B cell (primary cell): ENCODE data around the gene NUPR1. TPM values are rescaled to one million over a fixed set of nuclear protein-coding genes. Genes with fewer than 3 reads are reported as not detected.

Experiments
- ATAC-seq: fragments of 200-7000 bp; cut with Tn5 transposase; one replicate; pipeline ENCODE4 v1.10.0; 2021; ENCODE audit warnings: low read depth, mild to moderate bottlenecking, moderate number of reproducible peaks, moderate library complexity
- CTCF ChIA-PET: fragments of 350-600 bp; sonication (Branson Sonifier 250); formaldehyde crosslinking; loops from one replicate; lab custom pipeline; 2021; ENCODE audit warnings: antibody characterized with exemption, inconsistent platforms; lab: Charles Lee
- POLR2A ChIA-PET: fragments of 350-600 bp; sonication (Branson Sonifier 250); formaldehyde crosslinking; loops from one replicate; lab custom pipeline; 2021; ENCODE audit warnings: antibody characterized with exemption; lab: Charles Lee
- DNase-seq: peaks from one replicate; pipeline ENCODE4 v3.0.0; 2013
- H2AFZ ChIP-seq: 2 replicates; pipeline ENCODE4 v1.6.1; 2012; ENCODE audit warnings: mild to moderate bottlenecking, low read depth, low read length; ENCODE audit not compliant: insufficient read depth, poor library complexity, severe bottlenecking
- H3K27ac ChIP-seq, 2 donors: 1 replicate in 1 of 2; 2 replicates in 1 of 2; pipeline ENCODE4 v1.5.1; 2012 to 2013; ENCODE audit warnings: low read length in 2 of 2, mild to moderate bottlenecking in 2 of 2, moderate library complexity in 1 of 2
- H3K27me3 ChIP-seq, 4 experiments: fragments of 200-600 bp in 1 of 4; sonication (generic) in 1 of 4; replicated peaks in 1 of 4; 1 replicate in 2 of 4; 2 replicates in 2 of 4; pipeline versions ENCODE4 v1.6.1 to v1.7.0; 2013 to 2016; ENCODE audit warnings: low read length in 3 of 4, mild to moderate bottlenecking in 2 of 4, mixed read lengths in 1 of 4, moderate library complexity in 1 of 4; ENCODE audit not compliant: insufficient read depth in 4 of 4, control insufficient read depth in 3 of 4; ENCODE audit errors: control extremely low read depth in 1 of 4
- H3K36me3 ChIP-seq, 2 experiments: replicated peaks in 1 of 2; 1 replicate in 1 of 2; 2 replicates in 1 of 2; pipeline versions ENCODE4 v1.6.1 to v1.7.1; 2013; ENCODE audit warnings: low read length in 1 of 2; ENCODE audit not compliant: insufficient read depth in 2 of 2, control insufficient read depth in 1 of 2; ENCODE audit errors: control extremely low read depth in 1 of 2, extremely low read depth in 1 of 2
- H3K4me1 ChIP-seq, 2 donors: fragments of 200-600 bp in 1 of 2; sonication (generic) in 1 of 2; 1 replicate in 1 of 2; 2 replicates in 1 of 2; pipeline versions ENCODE4 v1.5.1 to v1.6.1; 2013 to 2017; ENCODE audit warnings: low read length in 2 of 2; ENCODE audit not compliant: control insufficient read depth in 2 of 2, insufficient read depth in 2 of 2
- H3K4me2 ChIP-seq: replicated peaks from 2 replicates; pipeline ENCODE3; 2012; ENCODE audit warnings: mild to moderate bottlenecking, low read depth, low read length; ENCODE audit not compliant: poor library complexity, severe bottlenecking
- H3K4me3 ChIP-seq, 5 experiments: fragments of 200-600 bp in 1 of 5; sonication (generic) in 1 of 5; 1 replicate in 3 of 5; 2 replicates in 2 of 5; pipeline versions ENCODE4 v1.5.1 to v1.7.0; 2011 to 2016; ENCODE audit warnings: low read length in 4 of 5, mild to moderate bottlenecking in 4 of 5, low read depth in 2 of 5, control low read depth in 1 of 5, moderate library complexity in 1 of 5; ENCODE audit not compliant: insufficient read depth in 1 of 5; ENCODE audit errors: control extremely low read depth in 1 of 5, extremely low read depth in 1 of 5
- H3K79me2 ChIP-seq: fragments of 200-600 bp; sonication (generic); one replicate; pipeline ENCODE4 v1.6.0; 2016; ENCODE audit warnings: low read length; ENCODE audit not compliant: control insufficient read depth, insufficient read depth
- H3K9ac ChIP-seq: fragments of 200-600 bp; sonication (generic); 2 replicates; pipeline ENCODE4 v1.6.1; 2017; ENCODE audit warnings: mild to moderate bottlenecking, low read length, moderate library complexity
- H3K9me3 ChIP-seq, 3 donors: one replicate each; pipeline versions ENCODE4 v1.6.1 to v1.7.1; 2013; ENCODE audit warnings: low read length in 2 of 3; ENCODE audit not compliant: control insufficient read depth in 2 of 3, insufficient read depth in 1 of 3; ENCODE audit errors: control extremely low read depth in 1 of 3
- H4K20me1 ChIP-seq: 2 replicates; pipeline ENCODE4 v1.6.0; 2012; ENCODE audit warnings: mild to moderate bottlenecking, low read length; ENCODE audit not compliant: insufficient read depth, control insufficient read depth, poor library complexity, severe bottlenecking
- H3K27ac Mint-ChIP-seq: one replicate; pipeline ENCODE4 v1.8.0; 2021; ENCODE audit warnings: mixed read lengths
- H3K27me3 Mint-ChIP-seq: one replicate; pipeline ENCODE4 v1.8.0; 2021; ENCODE audit warnings: mixed read lengths
- H3K4me1 Mint-ChIP-seq: one replicate; pipeline ENCODE4 v1.8.0; 2021; ENCODE audit warnings: mixed read lengths
- H3K4me3 Mint-ChIP-seq: one replicate; pipeline ENCODE4 v1.8.0; 2021; ENCODE audit warnings: mixed read lengths
- H3K9me3 Mint-ChIP-seq: one replicate; pipeline ENCODE4 v1.8.0; 2022; ENCODE audit warnings: mixed read lengths; ENCODE audit not compliant: insufficient read depth
- EZH2 ChIP-seq: IDR thresholded peaks from 2 replicates; pipeline ENCODE4 v1.6.1; 2012; ENCODE audit warnings: borderline replicate concordance, low read depth, mild to moderate bottlenecking, moderate library complexity, low read length; ENCODE audit not compliant: insufficient read depth, poor library complexity, severe bottlenecking
- WGBS: methylation state at CpG from one replicate; pipeline ENCODE4 v1.1.5; 2013; ENCODE audit warnings: missing lambda C conversion rate; ENCODE audit not compliant: insufficient coverage; 5-methylcytosine and 5-hydroxymethylcytosine counted together
- intact Hi-C: fragments of 100-400 bp; cut with micrococcal nuclease; formaldehyde crosslinking; loops from one replicate; pipeline ENCODE4 v1.10.0; 2022
- polyA plus RNA-seq: library from polyadenylated mRNA; depleted of rRNA; stranded (reverse); fragments of >200 nt; gene quantifications from 2 replicates; pipeline ENCODE4 v1.2.3, GENCODE V29; 2012
- total RNA-seq, 2 donors: library from RNA; stranded (reverse); fragments of 120-200 nt in 1 of 2; gene quantifications; 1 replicate in 1 of 2; 2 replicates in 1 of 2; pipeline versions ENCODE4 v1.2.3 to v1.2.4, GENCODE V29; 2013 to 2022
- TF ChIP-seq, protein P1 (sequence below): fragments of 200-600 bp; IDR thresholded peaks from one replicate; pipeline ENCODE4 v1.8.0; 2022; ENCODE audit warnings: antibody characterized with exemption, mild to moderate bottlenecking

NUPR1 gene
- total and polyA plus RNA-seq, 2 donors (not counting 1 experiment from before 2014, with no cell fraction given), result not detected

DNA sequence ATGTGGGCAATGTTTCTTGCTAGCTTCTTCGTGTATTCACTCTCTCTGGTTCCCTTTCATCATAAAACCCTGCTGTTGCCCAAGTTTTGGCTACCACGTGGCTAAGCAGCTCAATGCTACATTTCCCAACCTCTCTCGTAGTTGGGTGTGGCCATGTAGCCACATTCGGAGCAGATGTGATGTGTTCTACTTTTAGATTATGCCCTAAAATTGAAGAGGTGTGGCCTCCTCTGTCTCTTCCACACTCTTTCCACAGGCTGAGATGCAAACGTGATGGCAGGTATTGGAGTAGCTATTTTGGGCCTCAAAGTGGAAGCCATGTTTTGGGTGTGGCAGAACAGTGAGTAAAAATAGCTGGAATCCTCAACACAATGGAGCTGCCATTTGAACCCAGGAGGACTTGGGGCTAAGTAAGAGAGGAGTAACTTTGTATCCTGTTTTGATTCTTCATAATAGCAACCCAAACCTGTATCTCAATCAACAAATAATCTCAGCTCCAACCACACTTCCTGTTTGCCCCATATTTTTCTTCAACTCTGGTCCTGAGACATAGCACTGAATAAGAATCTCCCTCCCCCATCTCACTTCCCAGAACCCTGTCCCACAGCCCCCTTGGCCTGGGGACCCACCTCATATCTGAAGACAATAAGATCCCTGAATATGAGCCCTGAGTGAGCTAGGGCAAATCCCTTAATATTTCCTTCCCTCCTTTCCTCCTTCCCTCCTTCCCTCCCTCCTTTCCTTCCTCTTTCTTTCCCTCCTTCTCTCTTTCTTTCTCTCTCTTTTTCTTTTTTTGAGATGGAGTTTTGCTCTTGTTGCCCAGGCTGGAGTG is 4.0 kb downstream of the NUPR1 start:
- H3K79me2 ChIP-seq, result no peaks in the 10 kb centered on the region
- WGBS, result 75% methylated on average over 1 of the region's 5 CpGs
- H4K20me1 ChIP-seq, result no peaks in the 10 kb centered on the region
- Mint-ChIP-seq H3K4me1 (no peaks in the 10 kb centered on the region), H3K27me3 (peaks cover 4% of the 10 kb centered on the region), H3K4me3 (no peak overlapping the region), H3K9me3 (no peaks in the 10 kb centered on the region), H3K27ac (no peak overlapping the region)
- no peak overlapping the region for H2AFZ ChIP-seq
- H3K4me2 ChIP-seq, result no peak overlapping the region
- CTCF ChIA-PET, result no interaction called here
- peaks cover 0 to 2% (median 0%) of the 10 kb centered on the region in 4 experiments for H3K27me3 ChIP-seq
- TF ChIP-seq, protein P1, sequence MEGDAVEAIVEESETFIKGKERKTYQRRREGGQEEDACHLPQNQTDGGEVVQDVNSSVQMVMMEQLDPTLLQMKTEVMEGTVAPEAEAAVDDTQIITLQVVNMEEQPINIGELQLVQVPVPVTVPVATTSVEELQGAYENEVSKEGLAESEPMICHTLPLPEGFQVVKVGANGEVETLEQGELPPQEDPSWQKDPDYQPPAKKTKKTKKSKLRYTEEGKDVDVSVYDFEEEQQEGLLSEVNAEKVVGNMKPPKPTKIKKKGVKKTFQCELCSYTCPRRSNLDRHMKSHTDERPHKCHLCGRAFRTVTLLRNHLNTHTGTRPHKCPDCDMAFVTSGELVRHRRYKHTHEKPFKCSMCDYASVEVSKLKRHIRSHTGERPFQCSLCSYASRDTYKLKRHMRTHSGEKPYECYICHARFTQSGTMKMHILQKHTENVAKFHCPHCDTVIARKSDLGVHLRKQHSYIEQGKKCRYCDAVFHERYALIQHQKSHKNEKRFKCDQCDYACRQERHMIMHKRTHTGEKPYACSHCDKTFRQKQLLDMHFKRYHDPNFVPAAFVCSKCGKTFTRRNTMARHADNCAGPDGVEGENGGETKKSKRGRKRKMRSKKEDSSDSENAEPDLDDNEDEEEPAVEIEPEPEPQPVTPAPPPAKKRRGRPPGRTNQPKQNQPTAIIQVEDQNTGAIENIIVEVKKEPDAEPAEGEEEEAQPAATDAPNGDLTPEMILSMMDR, result no peak
- no peak for TF ChIP-seq EZH2
- H3K4me1 ChIP-seq, result no peaks in the 10 kb centered on the region
- DNase-seq (no peak), ATAC-seq (no peak)
- POLR2A ChIA-PET, result no interaction called here
- intact Hi-C loops, result no loop called here
- no peak overlapping the region for H3K9ac ChIP-seq
- no peaks in the 10 kb centered on the region for H3K9me3 ChIP-seq
- no peak overlapping the region for H3K4me3 ChIP-seq
- H3K27ac ChIP-seq, result no peak overlapping the region
- no peaks in the 10 kb centered on the region for H3K36me3 ChIP-seq

GRCh38 chr16:28532940-28533647 is 5.7 kb downstream of the NUPR1 start:
- Histone ChIP-seq H3K27ac (no peak overlapping the region), H3K27me3 (peaks cover 0 to 2% (median 0%) of the 10 kb centered on the region in 4 experiments), H2AFZ (no peak overlapping the region), H3K4me2 (no peak overlapping the region), H3K9me3 (no peaks in the 10 kb centered on the region), H3K79me2 (no peaks in the 10 kb centered on the region), H3K4me1 (no peaks in the 10 kb centered on the region), H3K36me3 (no peaks in the 10 kb centered on the region), H3K4me3 (no peak overlapping the region), H4K20me1 (no peaks in the 10 kb centered on the region), H3K9ac (no peak overlapping the region)
- intact Hi-C loops, result no loop called here
- DNase-seq (no peak), ATAC-seq (no peak)
- Mint-ChIP-seq H3K4me1 (no peaks in the 10 kb centered on the region), H3K27ac (no peak overlapping the region), H3K9me3 (no peaks in the 10 kb centered on the region), H3K27me3 (peaks cover 4% of the 10 kb centered on the region), H3K4me3 (no peak overlapping the region)
- ChIA-PET POLR2A (no interaction called here), CTCF (no interaction called here)
- TF ChIP-seq, protein P1, result no peak
- no peak for TF ChIP-seq EZH2
- 98% methylated on average over 4 of the region's 5 CpGs for WGBS
